ENCODE results near the gene SYT2.

SYT2 gene

DNA sequence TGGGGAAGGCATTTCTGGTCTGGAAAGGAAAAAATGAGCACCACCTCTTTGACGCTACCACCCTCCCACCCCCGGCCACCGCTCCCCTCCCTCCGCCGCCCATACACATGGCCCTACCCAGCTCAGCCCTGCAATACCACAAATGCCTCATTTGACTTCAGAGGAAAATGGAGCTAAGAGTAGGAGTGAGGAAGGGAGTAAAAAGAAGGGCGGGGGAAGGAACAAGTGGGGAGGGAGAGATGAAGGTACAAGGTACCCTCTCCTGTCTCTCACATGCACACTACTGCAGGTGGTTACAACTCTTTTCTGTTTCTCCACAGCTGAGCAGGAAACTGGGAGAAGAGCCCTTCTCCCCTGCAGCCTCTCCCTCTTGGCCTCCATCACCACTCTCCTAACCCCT, 7.1 kb downstream of the SYT2 start:
- Histone ChIP-seq H3K4me1 (ENCODE audit: control insufficient read depth, insufficient read depth, low read length) (no peaks in the 10 kb centered on the region), H3K9me3 (ENCODE audit: control insufficient read depth, insufficient read depth, low read depth, low read length) (no peaks in the 10 kb centered on the region), H3K27me3 (ENCODE audit: control insufficient read depth, insufficient read depth, low read length) (peaks cover 53% of the 10 kb centered on the region), H3K9ac (ENCODE audit: low read length) (no peak overlapping the region), H3K4me3 (ENCODE audit: low read depth, low read length) (no peak overlapping the region), H3K27ac (ENCODE audit: low read depth, low read length) (no peak overlapping the region), H3K36me3 (ENCODE audit: control insufficient read depth, insufficient read depth, low read length) (no peaks in the 10 kb centered on the region)

DNA sequence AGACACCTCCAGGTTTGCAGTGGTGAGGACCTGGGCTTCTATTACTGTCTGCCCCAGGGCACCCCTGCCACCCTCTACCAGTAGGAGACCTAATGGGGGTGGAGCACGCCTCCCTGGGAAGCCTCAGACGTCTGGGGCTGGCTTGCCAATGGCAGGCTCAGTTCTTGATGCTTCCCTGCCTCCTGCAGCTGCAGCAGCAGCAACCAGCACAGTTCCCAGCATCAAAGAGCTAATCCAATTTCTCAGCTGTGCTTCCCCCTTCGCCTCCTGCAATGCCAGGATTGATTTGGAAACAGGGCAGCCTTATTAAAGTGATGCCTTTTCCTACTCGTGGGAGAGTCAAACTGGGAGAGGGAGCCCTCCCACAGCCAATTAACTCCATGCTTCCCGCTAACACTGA, 8.2 kb downstream of the SYT2 start:
- peaks cover 48% of the 10 kb centered on the region for H3K27me3 ChIP-seq (ENCODE audit: control insufficient read depth, insufficient read depth, low read length)

DNA sequence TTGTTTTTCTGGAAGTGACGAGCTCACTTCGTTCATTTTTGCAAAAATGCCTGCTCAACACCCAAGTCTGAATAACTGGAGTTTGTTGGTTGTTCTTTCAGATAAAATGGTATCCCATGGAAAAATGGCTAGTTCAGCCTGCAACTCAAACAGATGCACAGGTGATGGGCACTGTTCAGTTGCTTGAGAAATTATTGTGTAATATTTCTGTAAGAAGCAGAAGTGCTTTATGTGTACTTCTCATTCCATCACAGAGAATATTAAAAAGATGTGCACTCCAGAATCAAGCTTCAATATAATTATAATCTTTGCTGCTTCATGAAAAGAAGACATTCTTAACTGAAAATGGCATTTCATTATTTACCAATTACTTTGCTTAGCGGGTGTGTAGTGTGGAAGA, 9.1 kb downstream of the SYT2 start:
- no peak overlapping the region for H3K27ac ChIP-seq (ENCODE audit: low read depth, low read length)
- H3K36me3 ChIP-seq (ENCODE audit: control insufficient read depth, insufficient read depth, low read length) = no peaks in the 10 kb centered on the region
- H3K9ac ChIP-seq (ENCODE audit: low read length) = no peak overlapping the region
- no peaks in the 10 kb centered on the region for H3K9me3 ChIP-seq (ENCODE audit: control insufficient read depth, insufficient read depth, low read depth, low read length)
- H3K4me1 ChIP-seq (ENCODE audit: control insufficient read depth, insufficient read depth, low read length) = no peaks in the 10 kb centered on the region
- H3K4me3 ChIP-seq (ENCODE audit: low read depth, low read length) = no peak overlapping the region
- peaks cover 39% of the 10 kb centered on the region for H3K27me3 ChIP-seq (ENCODE audit: control insufficient read depth, insufficient read depth, low read length)

More for the DNA sequence above, 8.2 kb downstream of the SYT2 start:
- Histone ChIP-seq H3K27ac (ENCODE audit: low read depth, low read length) (no peak overlapping the region), H3K4me1 (ENCODE audit: control insufficient read depth, insufficient read depth, low read length) (no peaks in the 10 kb centered on the region), H3K4me3 (ENCODE audit: low read depth, low read length) (no peak overlapping the region), H3K36me3 (ENCODE audit: control insufficient read depth, insufficient read depth, low read length) (no peaks in the 10 kb centered on the region), H3K9me3 (ENCODE audit: control insufficient read depth, insufficient read depth, low read depth, low read length) (no peaks in the 10 kb centered on the region), H3K9ac (ENCODE audit: low read length) (no peak overlapping the region)

DNA sequence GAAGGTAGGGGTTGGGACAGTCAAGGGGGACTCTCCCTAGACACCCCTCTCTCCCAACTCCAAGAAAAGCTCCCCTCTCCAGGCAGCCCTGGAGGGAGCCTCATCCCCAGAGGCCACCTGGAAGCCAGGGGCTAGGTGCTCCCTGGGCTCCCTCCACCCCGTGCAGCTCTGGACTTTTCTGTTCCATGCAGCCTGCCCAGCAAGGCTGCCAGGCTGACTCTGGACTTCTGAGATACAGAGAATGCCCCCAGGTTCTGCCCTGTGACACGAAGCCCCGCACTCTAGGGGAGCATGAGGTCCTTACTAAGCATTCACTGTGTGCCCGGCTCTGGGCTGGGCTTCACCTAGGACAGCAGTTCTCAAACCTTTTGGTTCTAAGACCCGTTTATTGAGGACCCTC, 10.2 kb downstream of the SYT2 start:
- H3K27me3 ChIP-seq (ENCODE audit: control insufficient read depth, insufficient read depth, low read length) = peaks cover 39% of the 10 kb centered on the region; the same call in 1 of the 2 replicates
- no peaks in the 10 kb centered on the region for H3K36me3 ChIP-seq (ENCODE audit: control insufficient read depth, insufficient read depth, low read length)
- H3K27ac ChIP-seq (ENCODE audit: low read depth, low read length) = no peak overlapping the region
- H3K4me3 ChIP-seq (ENCODE audit: low read depth, low read length) = no peak overlapping the region
- no peak overlapping the region for H3K9ac ChIP-seq (ENCODE audit: low read length)
- H3K4me1 ChIP-seq (ENCODE audit: control insufficient read depth, insufficient read depth, low read length) = no peaks in the 10 kb centered on the region
- H3K9me3 ChIP-seq (ENCODE audit: control insufficient read depth, insufficient read depth, low read depth, low read length) = no peaks in the 10 kb centered on the region

DNA sequence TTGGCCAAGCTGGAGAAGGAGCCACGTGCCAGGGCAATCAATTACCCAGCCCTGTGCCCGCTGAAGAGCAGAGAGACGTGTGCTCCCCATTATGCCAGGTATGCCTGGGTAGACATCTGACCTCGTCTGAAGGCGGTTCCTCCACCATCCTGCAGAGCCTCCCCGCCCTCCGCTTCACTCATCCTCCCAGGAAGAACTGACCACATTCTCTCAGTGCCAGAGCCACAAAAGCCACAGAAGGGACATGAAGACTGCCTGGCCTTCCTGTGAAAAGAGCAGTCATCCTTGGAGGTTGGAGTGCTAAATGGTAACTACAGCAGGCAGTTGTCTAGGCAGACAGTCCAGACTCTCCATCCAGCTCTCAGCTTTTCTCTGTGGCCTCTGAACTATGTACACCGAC, 12.0 kb downstream of the SYT2 start:
- no peaks in the 10 kb centered on the region for H3K36me3 ChIP-seq (ENCODE audit: control insufficient read depth, insufficient read depth, low read length)
- peaks cover 37% of the 10 kb centered on the region; the same call in 1 of the 2 replicates for H3K27me3 ChIP-seq (ENCODE audit: control insufficient read depth, insufficient read depth, low read length)
- H3K4me1 ChIP-seq (ENCODE audit: control insufficient read depth, insufficient read depth, low read length) = no peaks in the 10 kb centered on the region
- no peak overlapping the region for H3K27ac ChIP-seq (ENCODE audit: low read depth, low read length)
- no peak overlapping the region for H3K4me3 ChIP-seq (ENCODE audit: low read depth, low read length)
- no peak overlapping the region for H3K9ac ChIP-seq (ENCODE audit: low read length)
- H3K9me3 ChIP-seq (ENCODE audit: control insufficient read depth, insufficient read depth, low read depth, low read length) = no peaks in the 10 kb centered on the region

DNA sequence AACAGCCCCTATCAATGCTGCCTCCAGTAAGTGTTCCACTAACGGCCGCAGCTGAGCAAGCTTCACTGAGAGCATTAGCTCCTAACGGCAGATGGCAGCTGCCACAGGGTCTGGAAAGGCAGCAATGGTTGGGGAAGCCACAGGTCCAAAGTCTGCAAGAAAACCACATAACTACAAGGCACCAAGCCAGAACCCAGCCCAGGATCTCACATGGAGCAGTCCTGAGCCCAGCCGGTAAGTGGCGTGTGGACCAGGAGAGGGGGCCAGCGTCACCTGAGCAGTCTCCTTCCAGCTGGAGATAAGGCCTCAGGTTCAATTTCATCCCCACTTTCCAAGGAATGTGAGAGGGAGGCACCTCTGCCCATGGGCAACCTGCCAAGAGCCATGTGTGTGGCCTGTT, 13.2 kb downstream of the SYT2 start:
- Histone ChIP-seq H3K36me3 (ENCODE audit: control insufficient read depth, insufficient read depth, low read length) (no peaks in the 10 kb centered on the region), H3K9me3 (ENCODE audit: control insufficient read depth, insufficient read depth, low read depth, low read length) (no peaks in the 10 kb centered on the region), H3K27me3 (ENCODE audit: control insufficient read depth, insufficient read depth, low read length) (peaks cover 37% of the 10 kb centered on the region; the same call in 1 of the 2 replicates), H3K9ac (ENCODE audit: low read length) (no peak overlapping the region), H3K27ac (ENCODE audit: low read depth, low read length) (no peak overlapping the region), H3K4me1 (ENCODE audit: control insufficient read depth, insufficient read depth, low read length) (no peaks in the 10 kb centered on the region), H3K4me3 (ENCODE audit: low read depth, low read length) (no peak overlapping the region)

DNA sequence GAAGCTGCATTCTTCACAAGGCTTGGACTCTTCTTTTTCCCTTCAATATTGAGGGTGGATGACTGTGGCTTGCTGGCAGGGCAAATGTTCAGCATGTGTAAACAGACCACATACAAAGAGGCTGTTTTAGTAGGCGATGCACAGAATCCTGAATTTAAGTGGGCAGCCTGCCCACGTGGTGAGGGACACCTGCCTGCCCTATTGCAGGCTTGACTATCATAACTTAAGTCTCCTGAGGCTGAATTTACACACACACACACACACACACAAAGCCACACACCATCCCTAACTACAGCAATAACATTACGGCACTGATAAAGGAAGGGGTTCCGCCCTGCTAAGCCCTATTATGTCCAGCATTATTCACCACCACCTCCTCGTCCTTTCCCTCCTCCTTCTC, 15.9 kb downstream of the SYT2 start:
- Histone ChIP-seq H3K36me3 (ENCODE audit: control insufficient read depth, insufficient read depth, low read length) (no peaks in the 10 kb centered on the region), H3K27me3 (ENCODE audit: control insufficient read depth, insufficient read depth, low read length) (peaks cover 37% of the 10 kb centered on the region; the same call in 1 of the 2 replicates), H3K9ac (ENCODE audit: low read length) (no peak overlapping the region), H3K9me3 (ENCODE audit: control insufficient read depth, insufficient read depth, low read depth, low read length) (no peaks in the 10 kb centered on the region), H3K4me3 (ENCODE audit: low read depth, low read length) (no peak overlapping the region), H3K27ac (ENCODE audit: low read depth, low read length) (no peak overlapping the region), H3K4me1 (ENCODE audit: control insufficient read depth, insufficient read depth, low read length) (no peaks in the 10 kb centered on the region)

DNA sequence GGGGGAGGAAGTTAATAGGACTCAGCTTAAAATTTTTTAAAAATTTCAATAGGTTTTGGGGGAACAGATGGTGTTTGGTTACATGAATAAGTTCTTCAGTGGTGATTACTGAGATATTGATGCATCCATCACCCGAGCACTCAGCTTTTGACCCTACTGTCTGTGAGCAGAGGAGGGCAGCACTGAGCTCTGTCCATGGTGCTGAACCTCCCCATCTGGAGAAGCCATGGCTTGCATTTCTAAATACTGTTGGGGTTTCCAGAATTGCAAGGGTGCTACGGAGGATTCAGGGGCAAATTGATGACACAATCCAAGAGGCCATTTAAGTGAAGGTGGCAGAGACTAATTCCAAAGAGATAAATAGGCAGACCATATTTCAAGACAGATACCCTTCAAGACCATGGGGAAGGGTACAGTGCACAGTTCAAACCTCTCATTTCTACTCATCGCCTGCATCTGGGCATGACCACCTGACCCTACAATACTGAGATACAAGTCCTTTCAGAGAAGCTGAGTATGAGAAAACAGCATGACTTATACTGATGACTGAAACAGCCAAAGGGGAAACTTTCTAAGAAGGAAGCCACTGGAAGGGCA, 17.2 kb downstream of the SYT2 start:
- no peak overlapping the region for H3K4me3 ChIP-seq (ENCODE audit: low read depth, low read length)
- H3K4me1 ChIP-seq (ENCODE audit: control insufficient read depth, insufficient read depth, low read length) = no peaks in the 10 kb centered on the region
- H3K36me3 ChIP-seq (ENCODE audit: control insufficient read depth, insufficient read depth, low read length) = no peaks in the 10 kb centered on the region
- H3K9me3 ChIP-seq (ENCODE audit: control insufficient read depth, insufficient read depth, low read depth, low read length) = no peaks in the 10 kb centered on the region
- H3K9ac ChIP-seq (ENCODE audit: low read length) = no peak overlapping the region
- H3K27ac ChIP-seq (ENCODE audit: low read depth, low read length) = no peak overlapping the region
- H3K27me3 ChIP-seq (ENCODE audit: control insufficient read depth, insufficient read depth, low read length) = peaks cover 39% of the 10 kb centered on the region; the same call in 1 of the 2 replicates

DNA sequence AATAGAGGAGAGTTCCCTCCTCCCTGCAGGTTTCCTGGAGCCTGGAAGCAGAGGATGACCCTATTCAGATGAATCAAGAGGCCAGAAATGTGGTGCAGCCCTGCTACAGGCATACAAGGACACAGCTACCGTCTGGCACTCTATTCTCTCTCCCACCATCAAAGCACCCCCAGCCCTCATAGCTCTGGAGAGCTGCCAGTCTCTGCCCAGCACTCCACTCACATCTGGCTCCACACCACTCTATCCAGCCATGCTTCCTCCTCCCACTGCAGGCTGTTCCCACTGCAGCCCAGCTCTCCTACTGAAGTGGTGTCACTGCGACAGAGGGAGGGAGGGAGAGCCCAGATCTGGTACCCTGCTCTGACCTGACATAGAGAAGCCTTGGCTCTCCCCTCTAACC, 18.4 kb downstream of the SYT2 start:
- H3K4me3 ChIP-seq (ENCODE audit: low read depth, low read length) = no peak overlapping the region
- H3K27ac ChIP-seq (ENCODE audit: low read depth, low read length) = no peak overlapping the region
- no peak overlapping the region for H3K9ac ChIP-seq (ENCODE audit: low read length)
- H3K9me3 ChIP-seq (ENCODE audit: control insufficient read depth, insufficient read depth, low read depth, low read length) = no peaks in the 10 kb centered on the region
- peaks cover 35% of the 10 kb centered on the region; the same call in 1 of the 2 replicates for H3K27me3 ChIP-seq (ENCODE audit: control insufficient read depth, insufficient read depth, low read length)
- H3K36me3 ChIP-seq (ENCODE audit: control insufficient read depth, insufficient read depth, low read length) = no peaks in the 10 kb centered on the region
- H3K4me1 ChIP-seq (ENCODE audit: control insufficient read depth, insufficient read depth, low read length) = no peaks in the 10 kb centered on the region

DNA sequence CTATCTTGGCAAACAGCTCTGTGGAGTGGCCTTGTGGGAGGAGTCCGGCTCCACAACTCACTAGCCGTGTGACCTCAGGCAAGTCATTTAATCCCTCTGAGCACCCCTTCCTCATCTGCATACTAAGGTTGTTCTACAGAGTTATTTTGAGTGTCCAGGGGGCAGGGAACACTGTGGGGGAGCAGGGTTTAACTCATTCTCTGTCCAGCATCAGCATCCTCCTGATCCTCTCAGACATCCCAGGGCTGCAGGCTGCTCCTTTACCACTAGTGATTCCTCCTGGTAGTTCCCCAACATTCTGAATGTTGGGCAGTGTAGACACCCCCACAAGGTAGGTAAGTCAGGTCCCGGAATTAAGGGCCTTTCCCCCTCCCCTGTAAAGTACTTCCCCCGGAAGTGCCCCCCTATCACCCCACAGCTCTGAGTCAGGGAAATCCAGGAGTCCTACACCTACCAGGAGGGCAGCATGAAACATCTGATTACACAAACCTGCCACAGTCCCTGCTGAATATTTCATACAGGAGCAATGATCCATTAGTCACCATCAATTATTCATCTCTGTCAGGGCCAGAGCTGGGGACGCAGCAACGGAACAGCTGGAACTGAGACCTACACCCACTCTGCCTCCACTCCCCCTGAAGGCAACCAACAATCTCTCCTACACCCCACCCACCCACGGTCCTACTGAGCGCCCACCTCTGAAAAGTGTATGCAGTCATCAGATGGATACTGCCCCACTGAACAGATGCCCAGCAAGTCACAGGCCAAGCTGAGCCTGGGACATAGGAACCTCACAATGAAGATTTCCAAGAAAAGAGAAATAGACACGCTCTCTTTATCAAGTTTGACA, 20.5 kb downstream of the SYT2 start:
- no peaks in the 10 kb centered on the region for H3K9me3 ChIP-seq (ENCODE audit: control insufficient read depth, insufficient read depth, low read depth, low read length)
- no peak overlapping the region for H3K9ac ChIP-seq (ENCODE audit: low read length)
- H3K4me1 ChIP-seq (ENCODE audit: control insufficient read depth, insufficient read depth, low read length) = no peaks in the 10 kb centered on the region
- no peak overlapping the region for H3K4me3 ChIP-seq (ENCODE audit: low read depth, low read length)
- peaks cover 20% of the 10 kb centered on the region; the same call in 1 of the 2 replicates for H3K27me3 ChIP-seq (ENCODE audit: control insufficient read depth, insufficient read depth, low read length)
- no peak overlapping the region for H3K27ac ChIP-seq (ENCODE audit: low read depth, low read length)
- H3K36me3 ChIP-seq (ENCODE audit: control insufficient read depth, insufficient read depth, low read length) = no peaks in the 10 kb centered on the region

DNA sequence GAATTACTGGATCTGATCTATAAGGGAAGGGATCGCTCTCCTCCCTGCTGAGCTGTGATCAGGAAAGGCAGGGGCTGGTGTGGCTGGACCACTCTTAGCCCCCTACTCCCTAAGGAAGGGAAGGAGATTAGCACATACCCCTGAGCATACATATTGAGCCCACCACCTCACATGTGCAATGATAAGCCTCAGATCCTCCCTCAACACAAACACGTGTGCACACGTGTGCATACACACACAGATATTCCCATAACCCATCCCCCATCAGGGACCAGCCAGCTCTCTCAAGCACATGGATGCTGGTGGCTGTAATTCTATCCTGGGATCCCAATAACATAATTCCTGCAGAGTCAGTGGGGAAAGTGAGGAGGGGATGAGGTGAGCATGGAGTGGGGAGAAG, 21.2 kb downstream of the SYT2 start:
- Histone ChIP-seq H3K27me3 (ENCODE audit: control insufficient read depth, insufficient read depth, low read length) (peaks cover 13% of the 10 kb centered on the region; the same call in 1 of the 2 replicates), H3K4me3 (ENCODE audit: low read depth, low read length) (no peak overlapping the region), H3K9ac (ENCODE audit: low read length) (no peak overlapping the region), H3K9me3 (ENCODE audit: control insufficient read depth, insufficient read depth, low read depth, low read length) (no peaks in the 10 kb centered on the region), H3K27ac (ENCODE audit: low read depth, low read length) (no peak overlapping the region), H3K4me1 (ENCODE audit: control insufficient read depth, insufficient read depth, low read length) (no peaks in the 10 kb centered on the region), H3K36me3 (ENCODE audit: control insufficient read depth, insufficient read depth, low read length) (no peaks in the 10 kb centered on the region)

All from HUES6 (cell line).